H1 (cell line): ENCODE measurements around the gene SLC4A1. TPM values are rescaled to one million over a fixed set of nuclear protein-coding genes. Genes with fewer than 3 reads are reported as not detected.

ENCODE experiments used
- CTCF ChIA-PET: fragments of 300-600 bp; sonication (Branson Sonifier 250); formaldehyde crosslinking; loops from one replicate; lab custom pipeline; 2021; ENCODE audit not compliant: partially characterized antibody; lab: Charles Lee
- POLR2A ChIA-PET: fragments of 300-600 bp; sonication (Branson Sonifier 250); formaldehyde crosslinking; loops from one replicate; lab custom pipeline; 2021; ENCODE audit warnings: inconsistent platforms; ENCODE audit not compliant: partially characterized antibody; lab: Charles Lee
- DNase-seq, 2 experiments: peaks; one replicate each; pipeline versions ENCODE4 v3.0.0 to v3.0.0-alpha.2; 2010 to 2022; ENCODE audit warnings: low spot score in 2 of 2, low read depth in 1 of 2, mixed read lengths in 1 of 2
- FAIRE-seq: peaks from 2 replicates; lab custom pipeline; 2011; peaks lifted over from hg19 to GRCh38; lab: Jason Lieb, UNC
- H2AFZ ChIP-seq: 2 replicates; pipeline ENCODE4 v1.8.1; 2012; ENCODE audit warnings: low read length, inconsistent platforms
- H2AK5ac ChIP-seq: 2 replicates; pipeline ENCODE4 v1.6.1; 2013; ENCODE audit warnings: low read depth, low read length
- H2BK120ac ChIP-seq: replicated peaks from 2 replicates; pipeline ENCODE3; 2013; ENCODE audit warnings: low read depth, low read length, inconsistent platforms
- H2BK12ac ChIP-seq: 2 replicates; pipeline ENCODE4 v1.6.1; 2013; ENCODE audit warnings: low read depth, low read length
- H2BK15ac ChIP-seq: 2 replicates; pipeline ENCODE4 v1.6.1; 2013; ENCODE audit warnings: low read length
- H2BK20ac ChIP-seq: 2 replicates; pipeline ENCODE4 v1.6.1; 2013; ENCODE audit warnings: low read length
- H2BK5ac ChIP-seq: 2 replicates; pipeline ENCODE4 v1.6.1; 2013; ENCODE audit warnings: low read depth, low read length
- H3K14ac ChIP-seq: 2 replicates; pipeline ENCODE4 v1.6.1; 2013; ENCODE audit warnings: inconsistent platforms; ENCODE audit not compliant: insufficient read length
- H3K18ac ChIP-seq: 2 replicates; pipeline ENCODE4 v1.6.1; 2013; ENCODE audit warnings: low read length; ENCODE audit errors: extremely low read depth
- H3K23ac ChIP-seq: 2 replicates; pipeline ENCODE4 v1.6.1; 2013; ENCODE audit warnings: inconsistent platforms; ENCODE audit not compliant: insufficient read length
- H3K23me2 ChIP-seq: 2 replicates; pipeline ENCODE4 v1.6.1; 2013; ENCODE audit warnings: low read depth, low read length
- H3K27ac ChIP-seq: 2 replicates; pipeline ENCODE4 v1.6.1; 2011; ENCODE audit warnings: low read depth, low read length, inconsistent platforms
- H3K27me3 ChIP-seq, 4 experiments: replicated peaks in 1 of 4; 1 replicate in 1 of 4; 2 replicates in 3 of 4; pipeline versions ENCODE4 v1.6.1 to v1.8.1; 2011 to 2013; ENCODE audit warnings: low read length in 3 of 4, mild to moderate bottlenecking in 3 of 4, inconsistent platforms in 2 of 4, mixed read lengths in 2 of 4, moderate library complexity in 1 of 4; ENCODE audit not compliant: control insufficient read depth in 3 of 4, insufficient read depth in 3 of 4; ENCODE audit errors: extremely low read depth in 1 of 4
- H3K36me3 ChIP-seq, 4 experiments: 2 replicates each; pipeline versions ENCODE4 v1.6.1 to v1.8.1; 2011 to 2013; ENCODE audit warnings: mild to moderate bottlenecking in 4 of 4, low read length in 3 of 4, moderate library complexity in 2 of 4, control low read depth in 1 of 4, inconsistent platforms in 1 of 4; ENCODE audit not compliant: insufficient read depth in 4 of 4, control insufficient read depth in 2 of 4
- H3K4ac ChIP-seq: replicated peaks from 2 replicates; pipeline ENCODE3; 2013; ENCODE audit warnings: low read length, low read depth, mixed read lengths, inconsistent platforms; ENCODE audit not compliant: insufficient read length
- H3K4me1 ChIP-seq, 4 experiments: replicated peaks in 1 of 4; 1 replicate in 1 of 4; 2 replicates in 3 of 4; pipeline versions ENCODE4 v1.6.1 to v1.8.1; 2011 to 2013; ENCODE audit warnings: low read length in 3 of 4, inconsistent platforms in 2 of 4, mixed read lengths in 1 of 4; ENCODE audit not compliant: insufficient read depth in 4 of 4, control insufficient read depth in 3 of 4
- H3K4me2 ChIP-seq, 2 experiments: 2 replicates each; pipeline versions ENCODE4 v1.6.1 to v1.8.1; 2011 to 2013; ENCODE audit warnings: low read depth in 2 of 2, low read length in 2 of 2, control low read depth in 1 of 2, inconsistent platforms in 1 of 2, mild to moderate bottlenecking in 1 of 2; ENCODE audit not compliant: insufficient read depth in 1 of 2
- H3K4me3 ChIP-seq, 4 experiments: fragments of 200-600, 300-600 bp in 1 of 4; sonication (generic), shearing (Covaris generic), sonication (Bioruptor Twin) in 1 of 4; 2 replicates each; pipeline versions ENCODE4 v1.5.1 to v1.8.1; 2011 to 2016; ENCODE audit warnings: low read length in 4 of 4, low read depth in 3 of 4, control low read depth in 2 of 4, inconsistent platforms in 2 of 4, mild to moderate bottlenecking in 2 of 4, mixed read lengths in 1 of 4, moderate library complexity in 1 of 4; ENCODE audit not compliant: insufficient read depth in 2 of 4; ENCODE audit errors: extremely low read depth in 1 of 4
- H3K56ac ChIP-seq: replicated peaks from 2 replicates; pipeline ENCODE3; 2013; ENCODE audit warnings: low read depth, mild to moderate bottlenecking, mixed read lengths, low read length, inconsistent platforms; ENCODE audit not compliant: insufficient read length
- H3K79me1 ChIP-seq: 2 replicates; pipeline ENCODE4 v1.6.1; 2013; ENCODE audit warnings: low read depth, low read length, control low read depth
- H3K79me2 ChIP-seq, 2 experiments: 2 replicates each; pipeline versions ENCODE4 v1.6.1 to v1.8.1; 2012 to 2013; ENCODE audit warnings: low read length in 2 of 2, mild to moderate bottlenecking in 2 of 2, inconsistent platforms in 1 of 2; ENCODE audit not compliant: insufficient read depth in 2 of 2, control insufficient read depth in 1 of 2
- H3K9ac ChIP-seq, 4 experiments: replicated peaks in 1 of 4; 1 replicate in 1 of 4; 2 replicates in 3 of 4; pipeline versions ENCODE4 v1.6.1 to v1.8.1; 2011 to 2013; ENCODE audit warnings: low read depth in 3 of 4, low read length in 3 of 4, control low read depth in 2 of 4, mild to moderate bottlenecking in 2 of 4, moderate library complexity in 2 of 4, inconsistent platforms in 1 of 4; ENCODE audit errors: extremely low read depth in 1 of 4
- H3K9me3 ChIP-seq, 2 experiments: 2 replicates each; pipeline versions ENCODE4 v1.6.1 to v1.8.1; 2012 to 2013; ENCODE audit warnings: mild to moderate bottlenecking in 2 of 2, moderate library complexity in 2 of 2, control low read depth in 1 of 2, inconsistent platforms in 1 of 2, low read depth in 1 of 2, low read length in 1 of 2, mixed read lengths in 1 of 2; ENCODE audit not compliant: insufficient read depth in 2 of 2
- H4K20me1 ChIP-seq, 2 experiments: replicated peaks in 1 of 2; 2 replicates each; pipeline versions ENCODE3 to v1.8.1; 2011 to 2013; ENCODE audit warnings: inconsistent platforms in 2 of 2, low read length in 2 of 2, mild to moderate bottlenecking in 1 of 2; ENCODE audit not compliant: insufficient read depth in 2 of 2, control insufficient read depth in 1 of 2
- H4K5ac ChIP-seq: 2 replicates; pipeline ENCODE4 v1.6.1; 2013; ENCODE audit warnings: low read length, low read depth, mixed read lengths, inconsistent platforms; ENCODE audit not compliant: insufficient read length
- H4K8ac ChIP-seq: 2 replicates; pipeline ENCODE4 v1.8.0; 2013; ENCODE audit warnings: mild to moderate bottlenecking, moderate library complexity, low read length, inconsistent platforms; ENCODE audit not compliant: insufficient read depth; ENCODE audit errors: extremely low read depth
- H4K91ac ChIP-seq: replicated peaks from 2 replicates; pipeline ENCODE3; 2013; ENCODE audit warnings: low read length, mixed read lengths, inconsistent platforms; ENCODE audit not compliant: insufficient read length
- BCL11A ChIP-seq, 2 experiments: IDR thresholded peaks; one replicate each; pipeline ENCODE4 v1.6.1; 2011; ENCODE audit warnings: low read depth in 2 of 2, low read length in 2 of 2, mild to moderate bottlenecking in 2 of 2
- CBX5 ChIP-seq: fragments of 300-800, 300-1000 bp; sonication (generic); IDR thresholded peaks from 2 replicates; pipeline ENCODE4 v1.7.1; 2016; ENCODE audit warnings: antibody characterized with exemption, low read length, low read depth
- CEBPB ChIP-seq: IDR thresholded peaks from 2 replicates; pipeline ENCODE4 v1.6.1; 2012; ENCODE audit warnings: low read depth, low read length
- CTBP2 ChIP-seq: IDR thresholded peaks from 2 replicates; pipeline ENCODE4 v1.7.0; 2011; ENCODE audit warnings: borderline replicate concordance, mild to moderate bottlenecking, moderate library complexity, mixed read lengths, low read length; ENCODE audit not compliant: insufficient read depth, insufficient read length
- GTF2F1 ChIP-seq: IDR thresholded peaks from 2 replicates; pipeline ENCODE4 v1.6.1; 2012; ENCODE audit warnings: low read depth, low read length, improper control_type of control experiment, borderline replicate concordance
- HDAC2 ChIP-seq, 2 experiments: fragments of 300-600 bp in 1 of 2; sonication (generic) in 1 of 2; IDR thresholded peaks; 2 replicates each; pipeline ENCODE4 v1.6.1; 2011 to 2012; ENCODE audit warnings: low read depth in 2 of 2, low read length in 2 of 2, mild to moderate bottlenecking in 2 of 2, moderate library complexity in 2 of 2, borderline replicate concordance in 1 of 2, inconsistent platforms in 1 of 2
- JUND ChIP-seq: IDR thresholded peaks from 2 replicates; pipeline ENCODE4 v1.6.1; 2011; ENCODE audit warnings: mild to moderate bottlenecking, improper control_type of control experiment, low read length
- KDM1A ChIP-seq: fragments of 200-600, 300-600 bp; sonication (generic); IDR thresholded peaks from 2 replicates; pipeline ENCODE4 v1.7.1; 2016; ENCODE audit warnings: mild to moderate bottlenecking, low read length, borderline replicate concordance
- KDM5A ChIP-seq: fragments of 200-600 bp; IDR thresholded peaks from 2 replicates; pipeline ENCODE4 v1.7.1; 2012; ENCODE audit warnings: mild to moderate bottlenecking, low read length, inconsistent platforms, mixed read lengths
- POLR2AphosphoS5 ChIP-seq: IDR thresholded peaks from 2 replicates; pipeline ENCODE4 v1.6.1; 2011; ENCODE audit warnings: low read depth, low read length
- POU5F1 ChIP-seq: IDR thresholded peaks from 2 replicates; pipeline ENCODE4 v1.6.1; 2011; ENCODE audit warnings: low read depth, mild to moderate bottlenecking, low read length, moderate library complexity
- RAD21 ChIP-seq, 2 experiments: IDR thresholded peaks in 1 of 2; conservative IDR thresholded peaks in 1 of 2; 2 replicates each; pipeline ENCODE4 v1.6.1; 2011; ENCODE audit warnings: low read depth in 2 of 2, low read length in 2 of 2, improper control_type of control experiment in 1 of 2, inconsistent platforms in 1 of 2, mild to moderate bottlenecking in 1 of 2, moderate library complexity in 1 of 2
- SUZ12 ChIP-seq: fragments of 200-600 bp; sonication (generic); IDR thresholded peaks from 2 replicates; pipeline ENCODE4 v1.6.1; 2012; ENCODE audit warnings: mild to moderate bottlenecking, inconsistent platforms, low read length, moderate library complexity, mixed read lengths
- WGBS, 2 experiments: shearing (Covaris generic) in 1 of 2; methylation state at CpG; one replicate each; pipeline versions ENCODE4 v1.1.6 to v1.1.7; 2013 to 2015; ENCODE audit warnings: low lambda C conversion rate in 2 of 2, mixed read lengths in 2 of 2, inconsistent platforms in 1 of 2, low coverage in 1 of 2, missing lambda C conversion rate in 1 of 2; ENCODE audit not compliant: insufficient replicate concordance in 2 of 2, insufficient coverage in 1 of 2, insufficient read length in 1 of 2; ENCODE audit errors: extremely low coverage in 1 of 2, missing lambda C conversion rate in 1 of 2; 5-methylcytosine and 5-hydroxymethylcytosine counted together
- polyA plus RNA-seq, 7 experiments: library from polyadenylated mRNA; depleted of rRNA in 3 of 7; stranded (reverse) in 5 of 7; unstranded in 2 of 7; fragments of >200 nt in 5 of 7; fragments of 200-250 nt in 2 of 7; gene quantifications; 1 replicate in 5 of 7; 2 replicates in 1 of 7; 4 replicates in 1 of 7; pipeline versions ENCODE4 v1.2.1 to v1.2.3, GENCODE V29; 2011 to 2013; ENCODE audit warnings: missing spikeins in 2 of 7, mixed read lengths in 2 of 7
- total RNA-seq: library from RNA; stranded (reverse); fragmentation: NEBNext Ultra II Directional; extraction: Animal tissue kit (Norgen Biotek cat#: 25700); gene quantifications from 2 replicates; pipeline ENCODE4 v1.2.1, GENCODE V29; 2021

SLC4A1 gene
- total and polyA plus RNA-seq, 2 of the 8 experiments (the other 6 are each of a cell fraction or from before 2014, with no cell fraction given), result 0.08 TPM; not detected in 1

DNA sequence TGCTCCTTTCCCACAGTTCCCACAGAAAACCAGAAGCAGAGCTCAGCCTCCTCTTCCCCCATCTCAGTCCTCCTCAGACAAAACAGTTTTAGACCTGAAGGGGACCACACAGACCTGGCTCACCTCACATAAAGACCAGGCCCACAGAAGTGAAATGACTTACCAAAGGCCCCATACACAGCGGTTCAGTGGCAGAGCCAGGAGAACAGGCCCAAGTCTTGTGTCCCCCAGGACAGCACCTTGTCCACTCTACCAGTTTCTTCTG lies 53.8 kb downstream of the SLC4A1 start:
- Histone ChIP-seq H3K36me3 (peaks cover 30 to 59% (median 43%) of the 10 kb centered on the region in 4 experiments), H2BK5ac (no peak overlapping the region), H3K9me3 (no peaks in the 10 kb centered on the region), H4K91ac (no peak overlapping the region), H3K27ac (no peak overlapping the region), H3K18ac (no peak overlapping the region), H2BK15ac (no peak overlapping the region), H3K27me3 (no peaks in the 10 kb centered on the region), H2AK5ac (no peak overlapping the region), H2BK120ac (no peak overlapping the region), H3K23ac (no peak overlapping the region), H3K14ac (no peak overlapping the region), H3K79me1 (peaks cover 9% of the 10 kb centered on the region), H2BK12ac (no peak overlapping the region), H3K9ac (no peak overlapping the region), H4K8ac (no peak overlapping the region), H3K79me2 (peaks cover 11 to 23% of the 10 kb centered on the region in 2 experiments), H4K5ac (no peak overlapping the region), H3K4me2 (no peak overlapping the region), H3K56ac (no peak overlapping the region), H2AFZ (no peak overlapping the region), H2BK20ac (no peak overlapping the region), H3K4me3 (no peak overlapping the region), H3K23me2 (peaks cover 8% of the 10 kb centered on the region), H3K4me1 (peaks cover 2 to 24% (median 6%) of the 10 kb centered on the region in 4 experiments), H3K4ac (no peak overlapping the region), H4K20me1 (peaks cover 0 to 13% of the 10 kb centered on the region in 2 experiments)
- DNase-seq, result no peak
- WGBS, 2 experiments, result 88% methylated on average over 1 of the region's 1 CpG; no CpG with 5 or more reads in 1 of the 2 experiments
- CTCF ChIA-PET, result interaction anchor here (0.7 to 12.7 kb wide), 9 partner anchors 8 to 137 kb away, joined by 3 to 158 read pairs (median 4); no protein-coding TSS in a partner anchor
- FAIRE-seq, result no peak
- POLR2A ChIA-PET, result interaction anchor here (0.9 to 10.4 kb wide), 6 partner anchors 11 to 121 kb away, joined by 3 to 135 read pairs (median 4); partner anchors contain the start of genes ATXN7L3 and SLC25A39
- no peak for TF ChIP-seq CTBP2
- no peak for TF ChIP-seq JUND
- no peak for TF ChIP-seq GTF2F1
- no peak for TF ChIP-seq CBX5
- TF ChIP-seq RAD21 (IDR thresholded peaks at IDR 0.05 in 1 of 2, conservative IDR thresholded peaks at IDR 0.05 in 1 of 2; ENCODE audit: low read depth in 2 of 2, low read length in 2 of 2), result no peak
- TF ChIP-seq KDM5A, result no peak
- TF ChIP-seq SUZ12, result no peak
- no peak for TF ChIP-seq BCL11A (IDR thresholded peaks at IDR 0.05; ENCODE audit: low read depth in 2 of 2, low read length in 2 of 2)
- no peak for TF ChIP-seq POLR2AphosphoS5
- TF ChIP-seq HDAC2 (IDR thresholded peaks at IDR 0.05; ENCODE audit: borderline replicate concordance in 1 of 2, low read depth in 2 of 2, low read length in 2 of 2), result no peak
- TF ChIP-seq POU5F1, result no peak
- TF ChIP-seq KDM1A, result no peak
- TF ChIP-seq CEBPB, result no peak
